ENCODE data around the gene SP1.

- TF ChIP-seq CTCF (conservative IDR thresholded peaks at IDR 0.05; ENCODE audit: low read depth, low read length) (no peak), EZH2 (IDR thresholded peaks at IDR 0.05; ENCODE audit: borderline replicate concordance, low read depth, low read length, poor library complexity, severe bottlenecking) (no peak)
Measured at GRCh38 chr12:53333289-53333688, 46.7 kb upstream of the SP1 start.

Measured in A673 (cell line).